HG03571 (cell line): ENCODE data around the gene UBE2F.
"Not testable (repeated sequence)": the region's sequence is repeated elsewhere in the genome, so short reads cannot be mapped to it uniquely, and the experiment has no call there.

Source experiments
- ATAC-seq: cut with Tn5 transposase; IDR thresholded peaks from one replicate; pipeline ENCODE4 v1.9.1; 2021; ENCODE audit not compliant: unreplicated experiment

UBE2F gene

GRCh38 chr2:237943395-237944094 lies 23.3 kb upstream of the UBE2F start:
- ATAC-seq = no peak

GRCh38 chr2:237944302-237944701 lies 22.5 kb upstream of the UBE2F start:
- no peak for ATAC-seq

- no peak for ATAC-seq
Measured at GRCh38 chr2:237946423-237946822, 20.4 kb upstream of the UBE2F start.

- ATAC-seq = not testable (repeated sequence)
Measured at GRCh38 chr2:237951354-237951753, 15.5 kb upstream of the UBE2F start.

- no peak for ATAC-seq
Measured at GRCh38 chr2:237951878-237952277, 14.9 kb upstream of the UBE2F start.

GRCh38 chr2:237952851-237953250 lies 14.0 kb upstream of the UBE2F start:
- no peak for ATAC-seq

- no peak for ATAC-seq
Measured at GRCh38 chr2:237955640-237956401, 11.0 kb upstream of the UBE2F start.

- ATAC-seq = no peak
Measured at GRCh38 chr2:237956402-237956736, 10.4 kb upstream of the UBE2F start.

GRCh38 chr2:237961637-237962036 lies 5.2 kb upstream of the UBE2F start:
- ATAC-seq = no peak

GRCh38 chr2:237962432-237963084 lies 4.3 kb upstream of the UBE2F start:
- ATAC-seq = no peak

GRCh38 chr2:237963490-237963991 lies 3.3 kb upstream of the UBE2F start:
- not testable (repeated sequence) for ATAC-seq

- ATAC-seq = no peak
Measured at GRCh38 chr2:237964194-237964577, 2.6 kb upstream of the UBE2F start.

GRCh38 chr2:237964578-237965404 lies 2.0 kb upstream of the UBE2F start:
- ATAC-seq = no peak

- ATAC-seq = not testable (repeated sequence)
Measured at GRCh38 chr2:237965844-237966243, 970 bp upstream of the UBE2F start.

GRCh38 chr2:237966250-237966564 lies 607 bp upstream of the UBE2F start:
- ATAC-seq = peak; percentile 25

- no peak for ATAC-seq
Measured at GRCh38 chr2:237967463-237967951, 693 bp downstream of the UBE2F start.

GRCh38 chr2:237968048-237968862 lies 1.4 kb downstream of the UBE2F start:
- no peak for ATAC-seq

- no peak for ATAC-seq
Measured at GRCh38 chr2:237971661-237972060, 4.8 kb downstream of the UBE2F start.

- no peak for ATAC-seq
Measured at GRCh38 chr2:237972211-237972610, 5.4 kb downstream of the UBE2F start.

GRCh38 chr2:237972936-237973335 lies 6.1 kb downstream of the UBE2F start:
- no peak for ATAC-seq
